ENCODE measurements around the gene TPCN1.

Gene TPCN1

DNA sequence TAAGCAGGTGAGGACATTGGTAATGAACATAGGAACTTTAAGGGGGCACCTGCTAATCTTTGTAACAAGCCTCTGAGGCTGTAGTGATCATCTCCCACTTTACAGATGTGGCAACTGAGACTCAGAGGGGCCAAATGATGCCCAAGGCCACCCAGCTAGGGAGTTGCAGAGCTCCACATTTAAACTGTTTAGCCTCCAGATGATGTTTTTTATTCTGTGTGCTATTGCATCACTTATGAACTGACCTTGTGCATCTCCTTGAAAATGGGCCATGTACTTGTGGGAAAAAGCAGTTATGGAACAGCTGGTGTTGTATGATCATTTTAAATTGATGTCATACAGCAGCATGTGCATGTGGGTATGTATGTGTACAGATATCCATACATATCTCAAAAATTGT is 41.4 kb downstream of the TPCN1 start:
- DNase-seq (ENCODE audit: low spot score): no peak

DNA sequence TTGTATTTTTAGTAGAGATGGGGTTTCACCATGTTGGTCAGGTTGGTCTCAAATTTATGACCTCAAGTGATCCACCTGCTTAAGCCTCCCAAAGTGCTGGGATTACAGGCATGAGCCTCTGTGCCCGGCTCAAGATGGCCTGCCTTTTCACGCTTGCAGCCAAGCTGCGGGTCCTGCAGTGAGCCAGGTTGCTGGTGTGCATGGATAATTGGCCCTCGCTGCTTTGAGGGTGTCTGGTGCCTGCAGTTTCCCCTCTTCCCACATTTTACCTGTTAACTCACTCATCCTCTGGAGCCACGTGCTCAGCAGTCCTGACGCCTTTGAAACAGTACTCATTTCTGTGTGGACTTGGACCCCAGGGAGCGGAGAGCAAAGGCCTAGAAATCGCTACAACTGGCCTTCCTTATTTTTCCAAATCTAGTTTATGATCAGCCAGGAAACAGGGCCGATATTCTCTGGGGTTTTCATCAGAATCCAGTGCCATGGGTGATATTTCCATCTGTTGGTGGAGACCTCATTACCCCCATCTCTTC is 42.2 kb downstream of the TPCN1 start:
- DNase-seq (ENCODE audit: low spot score): no peak

DNA sequence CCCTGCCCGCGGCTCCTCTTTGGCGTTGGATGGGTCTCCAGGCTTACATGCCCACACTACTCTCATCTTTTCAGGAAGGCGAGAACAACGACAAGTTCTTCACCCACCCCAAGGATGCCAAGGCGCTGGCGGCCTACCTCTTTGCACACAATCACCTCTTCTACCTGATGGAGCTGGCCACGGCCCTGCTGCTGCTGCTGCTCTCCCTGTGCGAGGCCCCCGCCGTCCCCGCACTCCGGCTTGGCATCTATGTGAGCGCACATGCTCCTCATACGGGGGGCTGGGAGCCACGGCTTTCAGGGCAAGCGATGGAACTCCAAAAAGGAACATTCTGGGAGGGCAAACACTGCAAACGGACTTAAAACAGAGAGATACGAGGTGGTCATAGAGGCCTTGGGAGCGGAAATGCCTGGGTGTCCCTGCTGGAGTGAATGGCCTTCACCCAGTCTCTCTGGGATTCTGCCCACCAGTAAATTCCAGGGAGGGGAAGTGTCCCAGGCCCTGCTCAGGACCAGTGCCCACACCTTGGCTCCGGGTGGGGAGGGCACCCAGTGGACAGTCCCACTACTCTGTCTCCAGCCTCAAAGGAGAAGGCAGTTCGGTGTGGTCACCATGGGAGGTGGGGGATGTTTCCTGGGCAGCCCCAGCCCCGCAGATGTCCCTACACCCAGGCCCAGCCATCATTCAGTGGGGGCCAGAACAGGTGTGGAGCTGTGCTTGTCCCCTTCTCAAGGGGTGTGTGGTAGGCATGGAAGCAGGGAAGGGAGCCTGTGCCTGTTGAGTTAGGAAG is 45.0 kb downstream of the TPCN1 start:
- no peak for DNase-seq (ENCODE audit: low spot score)

DNA sequence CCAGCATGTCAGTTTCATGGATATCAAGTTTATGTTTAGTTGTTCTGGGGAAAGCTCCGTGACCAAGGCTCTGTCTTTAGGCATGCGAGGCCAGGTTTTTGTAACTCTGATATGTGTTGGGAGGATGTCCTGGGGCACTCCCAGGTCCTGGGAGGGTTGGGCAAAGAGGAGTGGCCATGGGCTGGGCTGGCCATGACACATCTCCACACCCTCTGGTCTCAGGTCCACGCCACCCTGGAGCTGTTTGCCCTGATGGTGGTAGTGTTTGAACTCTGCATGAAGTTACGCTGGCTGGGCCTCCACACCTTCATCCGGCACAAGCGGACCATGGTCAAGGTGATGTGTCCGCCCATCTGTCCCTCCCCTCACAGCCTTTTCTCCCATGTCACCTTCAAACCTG is 46.4 kb downstream of the TPCN1 start:
- DNase-seq (ENCODE audit: low spot score): no peak

GRCh38 chr12:113268136-113268535 is 46.9 kb downstream of the TPCN1 start:
- DNase-seq (ENCODE audit: low spot score): no peak

GRCh38 chr12:113268621-113269020 is 47.4 kb downstream of the TPCN1 start:
- no peak for DNase-seq (ENCODE audit: low spot score)

DNA sequence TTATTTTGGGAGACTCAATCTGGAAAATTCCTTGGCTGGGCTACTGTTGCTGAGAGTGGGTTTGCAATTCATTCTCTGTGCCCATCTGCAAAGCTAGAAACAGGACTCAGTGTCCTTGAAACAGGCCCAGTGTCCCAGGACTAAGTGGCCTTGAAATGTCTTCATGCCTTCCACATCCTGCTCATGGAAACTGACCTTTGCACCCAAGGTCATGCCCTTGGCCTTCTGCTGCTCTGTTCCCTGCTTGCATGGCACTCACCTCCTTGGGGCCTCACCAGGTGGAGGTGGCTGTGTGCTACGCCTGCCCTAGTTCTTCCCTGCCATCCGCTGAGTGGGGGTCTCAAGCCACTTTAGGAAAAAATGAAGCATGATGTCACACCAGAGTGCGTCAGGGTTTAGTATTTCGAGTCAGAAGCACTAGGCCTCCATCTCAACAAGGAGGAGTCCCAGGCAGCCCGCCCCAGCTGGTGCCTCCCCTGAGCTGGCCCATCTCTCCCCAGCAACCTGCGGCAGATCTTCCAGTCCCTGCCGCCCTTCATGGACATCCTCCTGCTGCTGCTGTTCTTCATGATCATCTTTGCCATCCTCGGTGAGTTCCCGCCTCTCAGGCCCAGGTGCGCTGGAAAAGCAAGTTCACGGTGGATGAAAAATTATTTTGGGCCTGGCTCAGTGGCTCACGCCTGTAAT is 48.1 kb downstream of the TPCN1 start:
- no peak for DNase-seq (ENCODE audit: low spot score)

DNA sequence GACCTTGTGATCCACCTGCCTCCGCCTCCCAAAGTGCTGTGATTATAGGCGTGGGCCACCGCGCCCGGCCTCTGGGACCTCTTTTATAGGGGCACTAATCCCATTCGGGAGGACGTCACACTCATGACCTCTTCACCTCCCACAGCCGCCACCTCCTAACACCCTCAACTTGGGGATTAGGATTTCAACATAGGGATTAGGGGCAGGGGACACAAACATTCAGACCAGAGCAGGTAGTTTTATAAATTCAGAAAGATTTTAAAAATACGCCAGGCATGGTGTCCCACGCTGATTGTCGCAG is 49.4 kb downstream of the TPCN1 start:
- no peak for DNase-seq (ENCODE audit: low spot score)

GRCh38 chr12:113271466-113271852 is 50.2 kb downstream of the TPCN1 start:
- no peak for DNase-seq (ENCODE audit: low spot score)

GRCh38 chr12:113271853-113272561 is 50.7 kb downstream of the TPCN1 start:
- peak; percentile 90 for DNase-seq (ENCODE audit: low spot score)

GRCh38 chr12:113273053-113273725 is 51.9 kb downstream of the TPCN1 start:
- DNase-seq (ENCODE audit: low spot score): peak; percentile 46

DNA sequence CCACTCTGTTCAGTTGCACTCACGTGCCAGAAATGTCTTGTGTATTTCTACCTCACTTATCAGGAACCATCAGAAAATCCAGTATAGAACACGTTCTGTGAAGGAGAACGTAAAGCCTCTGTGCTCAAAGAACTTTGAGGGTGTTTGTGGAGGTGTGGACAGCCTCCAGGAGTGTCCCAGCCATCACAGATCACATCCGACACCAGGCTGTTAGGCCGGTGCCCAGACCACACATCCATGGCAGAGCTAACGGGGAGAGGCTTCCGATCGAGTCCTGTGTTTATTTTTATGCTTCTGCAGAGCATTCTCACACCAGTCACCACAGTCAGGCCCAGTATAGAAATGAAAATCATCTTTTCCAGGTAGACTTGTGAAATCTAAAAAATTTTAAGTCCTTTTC is 53.6 kb downstream of the TPCN1 start:
- DNase-seq (ENCODE audit: low spot score): no peak

DNA sequence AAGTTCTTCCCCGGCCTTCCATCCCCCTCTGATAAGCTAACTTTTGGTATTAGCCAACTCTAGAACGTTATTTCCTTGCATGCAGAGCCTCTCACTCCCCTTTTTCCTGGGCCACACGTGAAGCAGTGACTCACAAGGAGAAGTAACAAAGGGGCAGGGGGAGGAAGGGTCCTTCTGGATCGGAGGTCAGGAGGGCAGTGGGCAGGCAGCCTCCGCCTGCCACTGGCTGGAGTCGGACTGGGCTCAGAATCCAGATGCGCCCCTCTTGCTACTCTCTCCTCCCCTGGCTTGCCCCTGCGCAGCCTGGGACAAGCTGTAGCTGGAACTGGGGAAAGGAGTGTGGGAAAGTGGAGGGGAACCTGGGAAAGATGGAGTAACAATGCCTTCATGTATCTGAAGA is 55.0 kb downstream of the TPCN1 start:
- no peak for DNase-seq (ENCODE audit: low spot score)

DNA sequence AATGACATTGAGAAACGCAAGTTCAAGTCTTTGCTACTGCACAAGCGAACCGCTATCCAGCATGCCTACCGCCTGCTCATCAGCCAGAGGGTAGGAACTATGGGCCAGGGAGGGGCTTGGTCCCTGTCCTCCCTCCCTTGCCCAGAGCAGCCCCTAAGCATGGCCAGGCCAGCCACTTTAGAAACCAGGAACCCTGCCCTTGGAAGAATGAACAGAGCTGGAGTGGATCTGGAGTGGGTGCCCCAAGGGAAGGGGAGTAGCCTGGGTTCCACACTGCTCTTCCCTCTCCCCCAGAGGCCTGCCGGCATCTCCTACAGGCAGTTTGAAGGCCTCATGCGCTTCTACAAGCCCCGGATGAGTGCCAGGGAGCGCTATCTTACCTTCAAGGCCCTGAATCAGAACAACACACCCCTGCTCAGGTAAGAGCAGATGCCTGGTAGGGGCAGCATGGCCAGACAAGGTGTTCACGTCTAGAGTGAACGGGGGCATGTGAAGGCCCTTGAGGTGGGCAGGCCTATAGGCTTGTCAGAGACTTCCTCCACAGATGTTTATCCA is 55.8 kb downstream of the TPCN1 start:
- no peak for DNase-seq (ENCODE audit: low spot score)

- no peak for DNase-seq (ENCODE audit: low spot score)
Observed at GRCh38 chr12:113277511-113277910, 56.2 kb downstream of the TPCN1 start.

DNA sequence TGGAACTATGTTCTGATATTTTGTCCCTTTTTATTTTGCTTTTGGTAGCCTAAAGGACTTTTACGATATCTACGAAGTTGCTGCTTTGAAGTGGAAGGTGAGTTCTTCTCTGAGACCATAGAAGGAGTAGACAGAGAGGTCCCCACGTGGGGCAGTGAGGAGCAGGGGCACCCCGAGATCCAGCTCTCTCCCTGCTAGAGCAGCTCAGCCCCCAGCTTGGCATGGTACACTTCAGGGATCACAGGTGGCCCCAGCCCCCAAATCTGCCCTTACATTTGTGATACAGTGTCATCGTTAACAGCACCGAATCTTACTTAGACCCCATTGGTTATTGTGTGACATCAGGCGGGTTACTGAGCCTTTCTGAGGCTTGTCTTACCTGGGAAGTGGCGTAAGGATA is 56.9 kb downstream of the TPCN1 start:
- no peak for DNase-seq (ENCODE audit: low spot score)

- DNase-seq (ENCODE audit: low spot score): no peak
Observed at GRCh38 chr12:113278633-113279032, 57.4 kb downstream of the TPCN1 start.

DNA sequence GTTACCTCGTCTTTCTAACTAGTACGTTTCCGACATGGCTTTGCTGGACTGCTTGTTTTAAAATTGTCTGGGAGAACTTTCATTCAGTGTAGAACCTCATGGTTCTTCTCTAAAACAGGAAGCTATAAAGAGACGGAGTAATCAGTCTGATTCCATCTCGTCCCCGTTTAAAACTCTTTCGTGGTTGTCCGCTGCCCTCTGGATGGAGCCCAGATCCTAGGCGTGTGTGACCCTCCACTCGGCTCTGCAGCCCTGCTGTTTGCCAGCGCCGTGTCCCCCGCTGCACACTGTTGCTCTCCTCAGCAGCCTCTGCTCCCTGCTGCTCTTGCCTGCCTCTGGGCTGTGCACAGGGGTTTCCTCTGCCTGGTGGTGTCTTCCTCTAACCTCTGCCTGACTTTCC is 63.5 kb downstream of the TPCN1 start:
- no peak for DNase-seq (ENCODE audit: low spot score)

DNA sequence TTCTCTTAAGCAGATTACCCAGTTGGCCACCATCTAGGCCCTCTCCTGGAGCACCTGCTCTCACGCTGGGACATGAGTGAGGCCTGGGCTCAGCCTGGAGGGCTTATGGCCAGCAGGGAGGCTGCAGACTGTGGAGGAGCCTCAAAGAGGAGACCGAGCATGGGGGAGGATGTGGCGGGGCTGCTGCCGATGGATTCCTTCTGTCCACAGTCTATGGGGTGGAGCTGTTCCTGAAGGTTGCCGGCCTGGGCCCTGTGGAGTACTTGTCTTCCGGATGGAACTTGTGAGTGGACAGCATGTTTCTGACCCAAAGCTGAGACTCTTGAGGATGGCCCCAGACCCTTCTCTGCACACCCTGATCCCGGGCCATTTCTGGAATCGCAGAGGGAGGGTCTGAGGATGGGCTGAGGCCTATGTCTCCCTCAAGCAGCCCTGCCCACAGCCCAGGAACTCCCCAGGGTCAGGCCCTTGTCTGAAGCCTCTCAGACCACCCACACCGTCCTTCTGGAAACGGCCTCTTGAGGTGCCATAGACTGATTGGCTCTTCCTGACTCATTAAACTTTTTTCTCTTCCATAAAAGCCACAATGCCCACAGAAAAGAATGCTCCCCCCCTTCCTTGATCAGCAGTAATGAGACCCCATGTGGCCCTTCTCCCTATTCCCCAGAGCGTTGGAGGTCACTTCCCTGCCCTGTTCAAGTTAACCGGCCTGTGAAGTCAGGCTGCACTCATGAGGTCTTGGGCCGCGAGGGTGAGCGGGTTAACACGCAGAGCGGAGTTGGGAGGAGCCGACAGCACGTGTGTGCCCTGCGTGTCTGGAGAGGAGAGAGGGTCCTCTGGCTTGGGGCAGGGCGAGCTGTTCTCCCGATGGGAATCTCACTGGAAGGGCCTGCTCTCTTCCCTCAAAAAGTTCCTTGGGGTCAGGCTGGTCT is 64.7 kb downstream of the TPCN1 start:
- DNase-seq (ENCODE audit: low spot score): no peak

DNA sequence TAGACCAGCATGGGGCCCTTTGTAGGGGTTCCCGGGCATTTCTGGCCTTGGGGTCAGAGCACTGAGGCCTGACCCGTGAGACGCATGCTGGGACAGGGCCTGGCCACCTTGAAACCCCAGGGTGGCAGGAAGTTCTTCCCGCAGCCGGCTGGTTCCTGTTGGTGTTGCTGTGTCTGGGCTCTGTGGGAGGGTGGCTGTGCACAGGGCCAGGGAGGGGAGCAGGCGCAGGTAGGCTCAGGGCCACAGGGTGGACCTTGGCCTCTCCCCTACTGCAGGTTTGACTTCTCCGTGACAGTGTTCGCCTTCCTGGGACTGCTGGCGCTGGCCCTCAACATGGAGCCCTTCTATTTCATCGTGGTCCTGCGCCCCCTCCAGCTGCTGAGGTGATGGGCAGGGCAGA is 65.4 kb downstream of the TPCN1 start:
- no peak for DNase-seq (ENCODE audit: low spot score)
